Endothelial cell of umbilical vein (primary cell): Measurements from ENCODE around the gene RASIP1. TPM values are rescaled to one million over a fixed set of nuclear protein-coding genes. Genes with fewer than 3 reads are reported as not detected.

Experiments used
- BruUV-seq: library from RNA; stranded (reverse); fragments of 400-500 nt; replicated peaks from 2 replicates; lab custom pipeline; 2021; lab: Mats Ljungman, UMichigan
- CTCF ChIA-PET: fragments of 300-600, 350-600 bp; sonication (Branson Sonifier 250); formaldehyde crosslinking; loops from one replicate; lab custom pipeline; 2021; ENCODE audit warnings: antibody characterized with exemption, inconsistent platforms; lab: Charles Lee
- POLR2A ChIA-PET: fragments of 300-600, 350-600 bp; sonication (Branson Sonifier 250); formaldehyde crosslinking; loops from one replicate; lab custom pipeline; 2021; ENCODE audit warnings: antibody characterized with exemption, inconsistent platforms; lab: Charles Lee
- DNase-seq: peaks from one replicate; pipeline ENCODE4 v3.0.0-alpha.2; 2011; ENCODE audit warnings: low read depth, low spot score
- FAIRE-seq: peaks from 2 replicates; lab custom pipeline; 2011; peaks lifted over from hg19 to GRCh38; lab: Jason Lieb, UNC
- H2AFZ ChIP-seq: 2 replicates; pipeline ENCODE4 v1.6.0; 2012; ENCODE audit warnings: low read depth, low read length, control low read depth, inconsistent platforms
- H3K27ac ChIP-seq: 2 replicates; pipeline ENCODE4 v1.5.1; 2011; ENCODE audit warnings: low read depth, mild to moderate bottlenecking, control low read depth, low read length, moderate library complexity; ENCODE audit not compliant: insufficient read depth
- H3K27me3 ChIP-seq, 2 experiments: 2 replicates each; pipeline versions ENCODE4 v1.6.0 to v1.6.1; 2011; ENCODE audit warnings: low read length in 2 of 2, mixed read lengths in 1 of 2; ENCODE audit not compliant: control insufficient read depth in 2 of 2, insufficient read depth in 2 of 2
- H3K36me3 ChIP-seq, 2 experiments: 2 replicates in 1 of 2; 3 replicates in 1 of 2; pipeline ENCODE4 v1.5.1; 2011; ENCODE audit warnings: low read length in 2 of 2, mild to moderate bottlenecking in 1 of 2, moderate library complexity in 1 of 2; ENCODE audit not compliant: control insufficient read depth in 2 of 2, insufficient read depth in 2 of 2; ENCODE audit errors: extremely low read depth in 1 of 2
- H3K4me1 ChIP-seq: 3 replicates; pipeline ENCODE4 v1.5.1; 2011; ENCODE audit warnings: mild to moderate bottlenecking, low read length; ENCODE audit not compliant: control insufficient read depth, insufficient read depth; ENCODE audit errors: extremely low read depth
- H3K4me2 ChIP-seq: 2 replicates; pipeline ENCODE4 v1.6.1; 2011; ENCODE audit warnings: low read length, control low read depth, mixed read lengths; ENCODE audit not compliant: insufficient read depth
- H3K4me3 ChIP-seq, 3 experiments: fragments of 200-600 bp in 1 of 3; sonication (generic), shearing (Covaris generic) in 1 of 3; replicated peaks in 1 of 3; 2 replicates each; pipeline ENCODE4 v1.5.1; 2011 to 2016; ENCODE audit warnings: control low read depth in 3 of 3, low read length in 3 of 3, mild to moderate bottlenecking in 2 of 3, inconsistent platforms in 1 of 3, low read depth in 1 of 3, moderate library complexity in 1 of 3; ENCODE audit not compliant: insufficient read depth in 1 of 3
- H3K79me2 ChIP-seq: 2 replicates; pipeline ENCODE4 v1.6.0; 2012; ENCODE audit warnings: low read length, inconsistent platforms; ENCODE audit not compliant: control insufficient read depth, insufficient read depth
- H3K9ac ChIP-seq: replicated peaks from 2 replicates; pipeline ENCODE3; 2011; ENCODE audit warnings: low read length, control low read depth; ENCODE audit not compliant: insufficient read depth; ENCODE audit errors: extremely low read depth
- H3K9me1 ChIP-seq: replicated peaks from 3 replicates; pipeline ENCODE4 v1.6.0; 2011; ENCODE audit warnings: mild to moderate bottlenecking, low read length; ENCODE audit not compliant: control insufficient read depth, insufficient read depth; ENCODE audit errors: extremely low read depth
- H3K9me3 ChIP-seq: replicated peaks from 2 replicates; pipeline ENCODE4 v1.5.1; 2012; ENCODE audit warnings: low read length, inconsistent platforms; ENCODE audit not compliant: control insufficient read depth, insufficient read depth
- H4K20me1 ChIP-seq: replicated peaks from 2 replicates; pipeline ENCODE3; 2011; ENCODE audit warnings: mild to moderate bottlenecking, low read length; ENCODE audit not compliant: control insufficient read depth, insufficient read depth; ENCODE audit errors: extremely low read depth
- EZH2 ChIP-seq: IDR thresholded peaks from 2 replicates; pipeline ENCODE4 v1.6.1; 2012; ENCODE audit warnings: borderline replicate concordance, low read depth, mild to moderate bottlenecking, moderate library complexity, low read length, inconsistent platforms; ENCODE audit not compliant: severe bottlenecking
- FOS ChIP-seq: IDR thresholded peaks from 2 replicates; pipeline ENCODE4 v1.6.1; 2011; ENCODE audit warnings: mild to moderate bottlenecking, low read length, moderate library complexity, borderline replicate concordance; ENCODE audit not compliant: insufficient read depth
- JUN ChIP-seq: IDR thresholded peaks from 2 replicates; pipeline ENCODE4 v1.6.1; 2011; ENCODE audit warnings: borderline replicate concordance, low read depth; ENCODE audit not compliant: insufficient read length, insufficient read depth
- POLR2A ChIP-seq: IDR thresholded peaks from 2 replicates; pipeline ENCODE4 v1.6.1; 2012; ENCODE audit warnings: low read depth, mild to moderate bottlenecking, control low read depth, low read length
- POLR2AphosphoS5 ChIP-seq: IDR thresholded peaks from 2 replicates; pipeline ENCODE4 v1.6.1; 2012; ENCODE audit warnings: low read depth, mild to moderate bottlenecking, control low read depth, low read length, moderate library complexity; ENCODE audit not compliant: insufficient read depth
- dilution Hi-C: fragments of 300-500 bp; cut with MboI; formaldehyde crosslinking; loops from one replicate; pipeline ENCODE4 v1.15.0; 2019; ENCODE audit warnings: low sequenced_read_pairs; ENCODE audit not compliant: extremely low pct_ligation_motif_present
- intact Hi-C: fragments of 100-400 bp; cut with micrococcal nuclease; formaldehyde crosslinking; loops from one replicate; pipeline ENCODE4 v1.10.0; 2022
- polyA plus RNA-seq, 4 experiments: library from polyadenylated mRNA; depleted of rRNA in 3 of 4; stranded (reverse) in 3 of 4; unstranded in 1 of 4; fragments of >200 nt; gene quantifications; 2 replicates each; pipeline versions ENCODE4 v1.2.1 to v1.2.3, GENCODE V29; 2011 to 2012; ENCODE audit warnings: missing spikeins in 1 of 4
- total RNA-seq: library from RNA; stranded (reverse); gene quantifications from 2 replicates; pipeline ENCODE4 v1.2.3, GENCODE V29; 2021
- TF ChIP-seq, protein P1 (sequence below): IDR thresholded peaks from 2 replicates; pipeline ENCODE4 v1.6.1; 2011; ENCODE audit not compliant: insufficient read depth, insufficient read length
- TF ChIP-seq, protein P2 (sequence below), 2 donors: IDR thresholded peaks; 1 replicate in 1 of 2; 2 replicates in 1 of 2; pipeline ENCODE4 v1.5.1; 2011; ENCODE audit warnings: low read length in 2 of 2, mild to moderate bottlenecking in 2 of 2, moderate library complexity in 2 of 2, control low read depth in 1 of 2, inconsistent platforms in 1 of 2, low read depth in 1 of 2; ENCODE audit not compliant: insufficient read depth in 1 of 2; ENCODE audit errors: extremely low read depth in 1 of 2

Gene RASIP1
- total and polyA plus RNA-seq, 2 donors (not counting 3 experiments of a cell fraction or from before 2014, with no cell fraction given) = 66.2 to 82.1 TPM

- Histone ChIP-seq H3K27ac (no peak overlapping the region), H3K4me2 (no peak overlapping the region), H3K9ac (no peak overlapping the region), H3K36me3 (peaks cover 16 to 35% of the 10 kb centered on the region in 2 experiments), H3K4me3 (no peak overlapping the region), H3K4me1 (peaks cover 11% of the 10 kb centered on the region), H2AFZ (no peak overlapping the region), H3K27me3 (no peaks in the 10 kb centered on the region), H3K9me1 (no peaks in the 10 kb centered on the region), H3K9me3 (no peaks in the 10 kb centered on the region), H3K79me2 (peaks cover 15% of the 10 kb centered on the region), H4K20me1 (no peaks in the 10 kb centered on the region)
- ChIA-PET CTCF (no interaction called here), POLR2A (no interaction called here)
- FAIRE-seq (peak; percentile 38), DNase-seq (no peak)
- TF ChIP-seq, protein P1, sequence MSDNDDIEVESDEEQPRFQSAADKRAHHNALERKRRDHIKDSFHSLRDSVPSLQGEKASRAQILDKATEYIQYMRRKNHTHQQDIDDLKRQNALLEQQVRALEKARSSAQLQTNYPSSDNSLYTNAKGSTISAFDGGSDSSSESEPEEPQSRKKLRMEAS = no peak
- TF ChIP-seq FOS (no peak), POLR2A (no peak), POLR2AphosphoS5 (no peak), EZH2 (no peak), JUN (no peak)
- TF ChIP-seq, protein P2, sequence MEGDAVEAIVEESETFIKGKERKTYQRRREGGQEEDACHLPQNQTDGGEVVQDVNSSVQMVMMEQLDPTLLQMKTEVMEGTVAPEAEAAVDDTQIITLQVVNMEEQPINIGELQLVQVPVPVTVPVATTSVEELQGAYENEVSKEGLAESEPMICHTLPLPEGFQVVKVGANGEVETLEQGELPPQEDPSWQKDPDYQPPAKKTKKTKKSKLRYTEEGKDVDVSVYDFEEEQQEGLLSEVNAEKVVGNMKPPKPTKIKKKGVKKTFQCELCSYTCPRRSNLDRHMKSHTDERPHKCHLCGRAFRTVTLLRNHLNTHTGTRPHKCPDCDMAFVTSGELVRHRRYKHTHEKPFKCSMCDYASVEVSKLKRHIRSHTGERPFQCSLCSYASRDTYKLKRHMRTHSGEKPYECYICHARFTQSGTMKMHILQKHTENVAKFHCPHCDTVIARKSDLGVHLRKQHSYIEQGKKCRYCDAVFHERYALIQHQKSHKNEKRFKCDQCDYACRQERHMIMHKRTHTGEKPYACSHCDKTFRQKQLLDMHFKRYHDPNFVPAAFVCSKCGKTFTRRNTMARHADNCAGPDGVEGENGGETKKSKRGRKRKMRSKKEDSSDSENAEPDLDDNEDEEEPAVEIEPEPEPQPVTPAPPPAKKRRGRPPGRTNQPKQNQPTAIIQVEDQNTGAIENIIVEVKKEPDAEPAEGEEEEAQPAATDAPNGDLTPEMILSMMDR (IDR thresholded peaks at IDR 0.05; ENCODE audit: extremely low read depth in 1 of 2, insufficient read depth in 1 of 2, low read depth in 1 of 2, low read length in 2 of 2) = no peak
- dilution Hi-C loops = no loop called here
- no TSS peak for BruUV-seq
- intact Hi-C loops = no loop called here
These were observed 9.0 kb downstream of the RASIP1 start for GRCh38 chr19:48731452-48731851.
